Heart left ventricle (tissue), 16 donors: ENCODE measurements around the gene RAB11FIP5. TPM values are rescaled to one million over a fixed set of nuclear protein-coding genes. Genes with fewer than 3 reads are reported as not detected.

Experiments used
- ATAC-seq, 4 donors: fragments of 200-7000 bp; cut with Tn5 transposase; one replicate each; pipeline ENCODE4 v1.9.1; 2020 to 2022; ENCODE audit warnings: moderate library complexity in 4 of 4, mild to moderate bottlenecking in 3 of 4, moderate number of reproducible peaks in 1 of 4
- DNase-seq, 5 donors: peaks; one replicate each; pipeline ENCODE4 v3.0.0-alpha.2; 2020
- H3K27ac ChIP-seq, 12 donors: fragments of 200-600 bp; sonication (generic) in 4 of 12; one replicate each; pipeline versions ENCODE4 v1.5.0 to v1.8.0; 2016 to 2022; ENCODE audit warnings: mild to moderate bottlenecking in 2 of 12
- H3K27me3 ChIP-seq, 9 donors: fragments of 200-600 bp; sonication (generic) in 2 of 9; one replicate each; pipeline versions ENCODE4 v1.5.1 to v1.8.0; 2016 to 2022; ENCODE audit warnings: mild to moderate bottlenecking in 3 of 9
- H3K36me3 ChIP-seq, 9 donors: fragments of 200-600 bp; sonication (generic) in 2 of 9; one replicate each; pipeline versions ENCODE4 v1.5.0 to v1.8.0; 2018 to 2022; ENCODE audit warnings: mild to moderate bottlenecking in 2 of 9
- H3K4me1 ChIP-seq, 12 donors: fragments of 200-600 bp; sonication (generic) in 4 of 12; one replicate each; pipeline versions ENCODE4 v1.5.0 to v1.8.0; 2016 to 2022; ENCODE audit warnings: mild to moderate bottlenecking in 3 of 12
- H3K4me3 ChIP-seq, 12 donors: fragments of 200-600 bp; sonication (generic) in 4 of 12; one replicate each; pipeline versions ENCODE4 v1.5.0 to v1.8.0; 2017 to 2022; ENCODE audit warnings: mild to moderate bottlenecking in 9 of 12, moderate library complexity in 4 of 12
- H3K9me3 ChIP-seq, 12 donors: fragments of 200-600 bp; sonication (generic) in 4 of 12; one replicate each; pipeline versions ENCODE4 v1.5.0 to v1.8.0; 2016 to 2022; ENCODE audit warnings: mild to moderate bottlenecking in 1 of 12
- POLR2A ChIP-seq, 2 donors: fragments of 450-650 bp; IDR thresholded peaks; one replicate each; pipeline ENCODE4 v1.6.1; 2017; ENCODE audit warnings: antibody characterized with exemption in 2 of 2, mild to moderate bottlenecking in 2 of 2, moderate library complexity in 2 of 2
- WGBS, 4 donors: extraction: QIAGEN DNeasy Blood & Tissue Kit in 2 of 4; methylation state at CpG; one replicate each; pipeline versions ENCODE4 v1.1.5 to v1.1.7; 2013 to 2018; 5-methylcytosine and 5-hydroxymethylcytosine counted together
- intact Hi-C, 10 donors: fragments of 100-400 bp; cut with DNase I; formaldehyde crosslinking; loops; one replicate each; pipeline versions ENCODE4 v1.11.1 to v1.14.2; 2022
- polyA plus RNA-seq, 2 donors: library from polyadenylated mRNA; stranded (reverse); fragments of 200-250 nt; gene quantifications; one replicate each; pipeline ENCODE4 v1.2.3, GENCODE V29; 2013
- total RNA-seq, 9 donors: library from RNA; depleted of rRNA in 2 of 9; stranded (reverse); fragments of >200 nt in 2 of 9; fragmentation: NEBNext Ultra II Directional in 3 of 9; extraction: Animal tissue kit (Norgen Biotek cat#: 25700) in 3 of 9; gene quantifications; one replicate each; pipeline versions ENCODE4 v1.1.0 to v1.2.4, GENCODE V29; 2016 to 2023
- TF ChIP-seq, protein P1 (sequence below), 12 donors: fragments of 200-600 bp; sonication (generic) in 4 of 12; IDR thresholded peaks; one replicate each; pipeline versions ENCODE4 v1.5.0 to v1.8.0; 2018 to 2022; ENCODE audit warnings: antibody characterized with exemption in 12 of 12, mild to moderate bottlenecking in 5 of 12
- donor health status: ischemic (EF 13 %, LVEDD 7.1; RV severe dilation, severe dysfunction).
- donor health status: healthy with polysubstance abuse.
- donor health status: DM: no; HTN: yes; CAD: no.
- donor health status: DM: no; HTN: no; CAD: no.
- donor health status: ischemic (EF 25% LVEDD 6.9; RV normal size, moderate dysfunction).
- donor health status: ischemic (EF 25% LVEDD 5.7; RV mildly dilated, moderate dysfunction).
- donor health status: healthy.
- donor health status: DM: yes; HTN: yes; CAD: no.
- donor health status: ischemic (EF 35%, LVEDD 5.7; RV mildly dilated, moderate dysfunction).
- donor health status: nonischemic (EF 11% LVEDD 7.7; RV severe dilation, severe dysfunction).
- donor health status: DM: yes; HTN: yes; CAD: no.
- donor health status: PGD.
- donor health status: ischemic (EF 29% LVEDD 5.4; RV normal size, mild dysfunction).
- donor health status: nonischemic (EF 23%, LVEDD 6.1; RV moderate dilation, normal function).

RAB11FIP5 gene
- total and polyA plus RNA-seq, 11 donors, result 10.7 to 50.7 (median 24.8) TPM

DNA sequence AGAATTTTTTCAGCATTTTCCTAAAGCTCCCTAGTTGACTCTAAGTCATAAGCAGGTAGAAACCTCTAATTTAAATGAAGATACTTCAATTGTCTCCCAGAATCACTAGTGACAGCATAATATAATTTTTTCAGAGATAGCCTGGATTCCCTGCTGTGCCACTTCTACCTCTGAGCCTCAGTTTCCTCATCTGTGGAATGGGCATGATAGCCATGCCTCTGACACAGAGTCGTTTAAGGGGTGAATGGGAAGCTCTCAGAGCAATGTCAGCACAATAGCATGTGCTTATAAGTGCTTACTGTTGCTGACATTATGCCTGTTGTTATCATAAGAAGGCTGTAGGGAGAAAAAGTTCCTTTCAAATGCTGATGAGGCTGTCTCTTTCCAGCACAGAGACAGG is 89.3 kb downstream of the RAB11FIP5 start:
- Histone ChIP-seq H3K27ac (no peak overlapping the region), H3K9me3 (no peaks in the 10 kb centered on the region), H3K36me3 (peaks cover 0 to 43% (median 18%) of the 10 kb centered on the region in 9 donors), H3K4me1 (no peaks in the 10 kb centered on the region), H3K4me3 (no peak overlapping the region), H3K27me3 (no peaks in the 10 kb centered on the region)
- TF ChIP-seq, protein P1, sequence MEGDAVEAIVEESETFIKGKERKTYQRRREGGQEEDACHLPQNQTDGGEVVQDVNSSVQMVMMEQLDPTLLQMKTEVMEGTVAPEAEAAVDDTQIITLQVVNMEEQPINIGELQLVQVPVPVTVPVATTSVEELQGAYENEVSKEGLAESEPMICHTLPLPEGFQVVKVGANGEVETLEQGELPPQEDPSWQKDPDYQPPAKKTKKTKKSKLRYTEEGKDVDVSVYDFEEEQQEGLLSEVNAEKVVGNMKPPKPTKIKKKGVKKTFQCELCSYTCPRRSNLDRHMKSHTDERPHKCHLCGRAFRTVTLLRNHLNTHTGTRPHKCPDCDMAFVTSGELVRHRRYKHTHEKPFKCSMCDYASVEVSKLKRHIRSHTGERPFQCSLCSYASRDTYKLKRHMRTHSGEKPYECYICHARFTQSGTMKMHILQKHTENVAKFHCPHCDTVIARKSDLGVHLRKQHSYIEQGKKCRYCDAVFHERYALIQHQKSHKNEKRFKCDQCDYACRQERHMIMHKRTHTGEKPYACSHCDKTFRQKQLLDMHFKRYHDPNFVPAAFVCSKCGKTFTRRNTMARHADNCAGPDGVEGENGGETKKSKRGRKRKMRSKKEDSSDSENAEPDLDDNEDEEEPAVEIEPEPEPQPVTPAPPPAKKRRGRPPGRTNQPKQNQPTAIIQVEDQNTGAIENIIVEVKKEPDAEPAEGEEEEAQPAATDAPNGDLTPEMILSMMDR (IDR thresholded peaks at IDR 0.05), result no peak
- TF ChIP-seq POLR2A (IDR thresholded peaks at IDR 0.05), result no peak
- DNase-seq (no peak), ATAC-seq (no peak)
- intact Hi-C loops, result no loop called here
- WGBS, 4 donors, result 63 to 84% (median 81%) methylated on average over 1 of the region's 1 CpG

Other genes starting within 250 kb of the RAB11FIP5 start
- 10 to 100 TPM; 33.1 to 64.7 (median 39.4) TPM for gene SPR, start 225.5 kb downstream of the RAB11FIP5 start, total RNA-seq
- 10 to 100 TPM; 24.3 to 51.6 TPM for gene SPR, start 225.5 kb downstream of the RAB11FIP5 start, polyA plus RNA-seq
- not detected for gene EMX1, start 195.4 kb downstream of the RAB11FIP5 start, total RNA-seq
- gene EMX1, start 195.4 kb downstream of the RAB11FIP5 start, polyA plus RNA-seq, result not detected
- gene SFXN5, start 41.2 kb downstream of the RAB11FIP5 start, total RNA-seq, result 10 to 100 TPM in 3 of 9 donors, 1 to 10 TPM in 6; 6.0 to 12.5 (median 9.1) TPM
- 1 to 10 TPM; 7.1 to 8.2 TPM for gene SFXN5, start 41.2 kb downstream of the RAB11FIP5 start, polyA plus RNA-seq
- gene NOTO, start 89.6 kb upstream of the RAB11FIP5 start, total RNA-seq, result not detected
- not detected for gene NOTO, start 89.6 kb upstream of the RAB11FIP5 start, polyA plus RNA-seq
- 10 to 100 TPM; 14.0 to 26.8 (median 20.0) TPM for gene SMYD5, start 101.3 kb upstream of the RAB11FIP5 start, total RNA-seq
- 10 to 100 TPM; 14.4 to 29.2 TPM for gene SMYD5, start 101.3 kb upstream of the RAB11FIP5 start, polyA plus RNA-seq
- 100 to 1,000 TPM in 2 of 9 donors, 10 to 100 TPM in 7; 57.2 to 153 (median 85.1) TPM for gene PRADC1, start 120.3 kb upstream of the RAB11FIP5 start, total RNA-seq
- 100 to 1,000 TPM in 1 of 2 donors, 10 to 100 TPM in 1; 90.8 to 155 TPM for gene PRADC1, start 120.3 kb upstream of the RAB11FIP5 start, polyA plus RNA-seq
- 100 to 1,000 TPM; 156 to 234 (median 198) TPM for gene CCT7, start 121.4 kb upstream of the RAB11FIP5 start, total RNA-seq
- gene CCT7, start 121.4 kb upstream of the RAB11FIP5 start, polyA plus RNA-seq, result 100 to 1,000 TPM; 261 to 328 TPM
- 1 to 10 TPM in 4 of 9 donors, under 1 TPM in 5; 0.23 to 3.6 (median 0.81) TPM for gene FBXO41, start 171.5 kb upstream of the RAB11FIP5 start, total RNA-seq
- under 1 TPM; 0.21 to 0.42 TPM for gene FBXO41, start 171.5 kb upstream of the RAB11FIP5 start, polyA plus RNA-seq
- not detected for gene EGR4, start 180.6 kb upstream of the RAB11FIP5 start, total RNA-seq
- gene EGR4, start 180.6 kb upstream of the RAB11FIP5 start, polyA plus RNA-seq, result not detected